ENCODE measurements around the gene PLA2G4A.

The PLA2G4A gene

DNA sequence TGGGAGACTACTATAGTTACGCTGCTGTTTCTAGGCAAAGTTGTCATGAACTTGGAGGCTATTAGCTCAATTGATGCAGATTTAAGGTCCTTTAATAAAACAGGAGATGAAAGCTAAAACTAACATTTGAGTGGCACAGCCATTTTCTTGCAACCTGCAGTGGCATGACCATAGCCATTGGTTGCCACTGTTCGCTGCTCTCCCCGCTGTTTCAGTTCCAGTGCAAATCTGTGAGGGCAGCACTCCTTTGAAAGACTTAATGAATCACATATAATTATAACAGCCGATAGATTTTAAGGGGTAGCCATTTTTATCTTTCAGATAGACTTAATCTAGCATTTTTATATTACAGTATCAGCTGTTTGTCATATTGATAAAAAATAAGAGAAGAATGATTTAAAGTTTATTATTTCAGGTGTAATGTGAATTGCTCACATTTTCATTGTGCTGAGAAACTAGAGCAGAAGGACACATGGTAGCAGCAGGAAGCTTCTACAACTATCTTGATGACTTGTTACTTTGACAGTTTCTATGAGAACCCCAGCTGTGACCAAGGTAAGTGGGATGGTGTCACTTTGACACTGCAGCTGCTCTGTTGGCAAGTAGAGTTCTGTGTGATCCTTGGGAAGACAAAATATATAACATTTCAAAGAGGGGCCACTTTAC lies 203.7 kb downstream of the PLA2G4A start:
- TF ChIP-seq, protein P1, sequence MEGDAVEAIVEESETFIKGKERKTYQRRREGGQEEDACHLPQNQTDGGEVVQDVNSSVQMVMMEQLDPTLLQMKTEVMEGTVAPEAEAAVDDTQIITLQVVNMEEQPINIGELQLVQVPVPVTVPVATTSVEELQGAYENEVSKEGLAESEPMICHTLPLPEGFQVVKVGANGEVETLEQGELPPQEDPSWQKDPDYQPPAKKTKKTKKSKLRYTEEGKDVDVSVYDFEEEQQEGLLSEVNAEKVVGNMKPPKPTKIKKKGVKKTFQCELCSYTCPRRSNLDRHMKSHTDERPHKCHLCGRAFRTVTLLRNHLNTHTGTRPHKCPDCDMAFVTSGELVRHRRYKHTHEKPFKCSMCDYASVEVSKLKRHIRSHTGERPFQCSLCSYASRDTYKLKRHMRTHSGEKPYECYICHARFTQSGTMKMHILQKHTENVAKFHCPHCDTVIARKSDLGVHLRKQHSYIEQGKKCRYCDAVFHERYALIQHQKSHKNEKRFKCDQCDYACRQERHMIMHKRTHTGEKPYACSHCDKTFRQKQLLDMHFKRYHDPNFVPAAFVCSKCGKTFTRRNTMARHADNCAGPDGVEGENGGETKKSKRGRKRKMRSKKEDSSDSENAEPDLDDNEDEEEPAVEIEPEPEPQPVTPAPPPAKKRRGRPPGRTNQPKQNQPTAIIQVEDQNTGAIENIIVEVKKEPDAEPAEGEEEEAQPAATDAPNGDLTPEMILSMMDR (IDR thresholded peaks at IDR 0.05; ENCODE audit: low read depth, low read length, missing control alignments), result no peak
- no peak overlapping the region for H3K4me3 ChIP-seq (replicated peaks; ENCODE audit: low read depth, low read length)
- no peak for DNase-seq (ENCODE audit: extremely low read depth, low read depth)

DNA sequence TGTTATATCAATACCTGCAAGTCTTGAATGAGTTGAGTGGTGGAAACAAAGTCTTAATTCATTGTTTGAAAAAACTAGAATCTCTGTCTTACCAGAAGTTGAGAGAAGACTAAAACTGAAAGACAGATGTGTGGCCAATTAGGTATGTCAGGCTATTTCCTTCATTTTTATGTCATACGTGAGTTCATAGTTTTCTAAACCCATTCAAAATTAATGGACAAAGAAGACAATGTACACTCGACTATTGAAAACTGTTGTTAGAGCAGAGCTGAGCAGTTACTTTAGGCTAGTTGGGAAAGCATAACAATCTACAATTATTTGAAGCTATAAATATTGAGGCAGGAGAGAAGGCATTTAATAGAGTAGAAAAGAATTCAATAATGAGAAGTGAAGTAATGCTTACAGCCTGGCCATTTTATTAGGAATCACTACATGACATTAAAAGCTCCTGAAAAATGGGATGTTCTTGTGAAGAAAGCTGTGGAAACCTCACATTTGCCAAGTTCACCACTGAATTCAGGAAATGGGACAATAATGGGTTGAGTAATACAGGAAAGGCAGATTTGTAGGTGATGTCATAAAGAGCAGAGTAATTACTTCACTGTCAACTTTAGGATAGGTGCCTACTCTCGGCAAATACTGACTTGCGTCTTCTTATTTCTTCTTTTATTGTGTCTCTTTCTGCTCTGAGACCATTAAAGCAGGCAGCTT lies 204.4 kb downstream of the PLA2G4A start:
- no peak overlapping the region for H3K4me3 ChIP-seq (replicated peaks; ENCODE audit: low read depth, low read length)
- DNase-seq (ENCODE audit: extremely low read depth, low read depth), result no peak
- TF ChIP-seq, protein P1 (IDR thresholded peaks at IDR 0.05; ENCODE audit: low read depth, low read length, missing control alignments), result no peak

DNA sequence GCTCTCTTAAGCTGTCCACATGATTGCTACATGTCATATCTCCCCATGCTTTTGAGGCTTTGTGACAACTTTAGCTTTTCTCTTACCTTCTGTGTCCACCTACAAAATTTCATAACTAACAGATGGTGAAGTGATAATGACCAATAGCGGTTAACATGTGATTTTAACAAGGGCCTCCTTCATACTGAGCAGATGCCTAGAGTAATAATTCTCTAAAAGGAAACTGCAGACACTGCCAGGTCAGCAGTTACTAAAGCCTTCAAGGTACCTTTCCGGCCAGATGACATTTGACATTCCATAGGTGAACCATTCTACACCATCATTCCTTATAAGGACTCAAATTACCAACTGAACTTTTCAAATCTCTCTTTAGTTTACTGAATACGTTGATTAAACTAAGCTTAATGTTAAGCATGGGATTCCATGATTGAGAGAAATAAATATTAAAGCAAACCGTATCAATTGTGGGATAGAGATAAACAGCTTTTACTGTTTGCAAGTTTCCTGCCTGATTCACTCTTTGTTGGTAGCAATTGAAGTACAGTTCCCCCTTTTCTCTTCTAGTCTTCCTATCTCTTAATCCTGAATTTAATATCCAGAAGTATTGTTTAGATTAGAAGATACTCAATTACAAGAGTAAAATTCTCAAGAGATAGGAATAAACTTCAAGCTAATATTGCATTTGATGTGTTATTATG lies 205.1 kb downstream of the PLA2G4A start:
- no peak for DNase-seq (ENCODE audit: extremely low read depth, low read depth)
- TF ChIP-seq, protein P1 (IDR thresholded peaks at IDR 0.05; ENCODE audit: low read depth, low read length, missing control alignments), result no peak
- H3K4me3 ChIP-seq (replicated peaks; ENCODE audit: low read depth, low read length), result no peak overlapping the region

DNA sequence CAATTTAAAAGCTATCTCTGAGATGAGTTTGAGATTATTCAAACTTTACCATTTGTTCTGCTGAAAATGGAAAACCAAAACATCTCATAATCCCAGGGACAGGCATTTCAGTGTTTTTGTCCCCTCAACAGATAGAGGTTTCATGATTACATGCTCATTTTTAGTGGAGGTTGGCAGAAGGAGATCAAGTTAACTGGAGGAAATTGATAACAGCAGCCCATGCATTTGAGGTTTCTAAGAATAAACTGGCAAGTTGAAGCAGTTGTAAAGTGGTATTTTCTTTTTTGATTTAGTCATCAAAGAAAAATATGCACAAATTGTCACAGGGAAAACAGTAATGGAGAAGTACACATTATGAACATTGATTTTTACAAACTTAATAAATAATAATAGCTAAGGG lies 205.8 kb downstream of the PLA2G4A start:
- DNase-seq (ENCODE audit: extremely low read depth, low read depth), result no peak
- TF ChIP-seq, protein P1 (IDR thresholded peaks at IDR 0.05; ENCODE audit: low read depth, low read length, missing control alignments), result no peak
- H3K4me3 ChIP-seq (replicated peaks; ENCODE audit: low read depth, low read length), result no peak overlapping the region

DNA sequence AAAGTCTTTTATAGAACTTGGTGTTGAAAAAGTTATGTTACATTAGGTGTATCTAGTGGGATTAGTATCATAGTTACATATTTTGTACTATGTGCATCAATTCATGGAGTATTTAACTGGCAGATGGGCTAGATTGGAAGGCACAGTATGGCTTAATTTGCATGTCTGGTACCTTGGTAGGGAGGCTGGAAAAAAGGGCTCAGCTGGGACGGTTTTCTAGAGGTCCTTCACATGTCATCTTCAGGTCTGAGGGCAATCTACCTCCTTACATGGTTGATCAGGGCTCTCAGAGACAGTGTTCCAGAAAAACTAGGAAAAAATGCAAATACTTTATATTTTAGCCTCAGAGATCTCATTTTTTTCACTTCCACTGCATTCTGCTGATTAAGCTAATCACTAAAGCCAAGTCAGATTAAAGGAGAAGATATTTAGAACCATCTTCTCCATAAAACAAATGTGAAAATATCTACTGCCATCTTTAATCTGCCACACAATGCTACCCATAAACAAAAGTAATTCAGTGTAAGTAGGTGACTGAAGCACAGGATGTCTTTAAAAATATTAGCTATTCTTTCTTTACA lies 209.3 kb downstream of the PLA2G4A start:
- DNase-seq (ENCODE audit: extremely low read depth, low read depth), result no peak
- TF ChIP-seq, protein P1 (IDR thresholded peaks at IDR 0.05; ENCODE audit: low read depth, low read length, missing control alignments), result no peak
- H3K4me3 ChIP-seq (replicated peaks; ENCODE audit: low read depth, low read length), result no peak overlapping the region
